Activated T-cell treated with anti-CD3 and anti-CD28 coated beads, Interleukin-2, amount 50 U/mL, for 4 hours (primary cell): ENCODE results near the gene ST6GAL1. TPM values are rescaled to one million over a fixed set of nuclear protein-coding genes. Genes with fewer than 3 reads are reported as not detected.
"Not testable (repeated sequence)": the region's sequence is repeated elsewhere in the genome, so short reads cannot be mapped to it uniquely, and the experiment has no call there.

Experiments
- ATAC-seq, 2 donors: fragments of 200-7000 bp; cut with Tn5 transposase; one replicate each; pipeline ENCODE4 v1.10.0; 2021
- DNase-seq: peaks from one replicate; pipeline ENCODE4 v3.0.0-alpha.2; 2020
- H3K27me3 Mint-ChIP-seq: one replicate; pipeline ENCODE4 v1.8.0; 2021; ENCODE audit warnings: low read depth, mixed read lengths
- H3K36me3 Mint-ChIP-seq: one replicate; pipeline ENCODE4 v1.8.0; 2022; ENCODE audit warnings: mixed read lengths; ENCODE audit not compliant: insufficient read depth
- H3K4me1 Mint-ChIP-seq: one replicate; pipeline ENCODE4 v1.8.0; 2021; ENCODE audit warnings: low read depth, mixed read lengths
- H3K4me3 Mint-ChIP-seq: one replicate; pipeline ENCODE4 v1.8.0; 2021; ENCODE audit warnings: mild to moderate bottlenecking, moderate library complexity, mixed read lengths
- H3K9me3 Mint-ChIP-seq: one replicate; pipeline ENCODE4 v1.8.0; 2021; ENCODE audit warnings: mixed read lengths
- total RNA-seq, 3 donors: library from RNA; stranded (reverse); gene quantifications; one replicate each; pipeline ENCODE4 v1.2.1, GENCODE V29; 2021

The ST6GAL1 gene
- total RNA-seq, 3 donors from 2014 or later, result 105 to 116 (median 112) TPM

DNA sequence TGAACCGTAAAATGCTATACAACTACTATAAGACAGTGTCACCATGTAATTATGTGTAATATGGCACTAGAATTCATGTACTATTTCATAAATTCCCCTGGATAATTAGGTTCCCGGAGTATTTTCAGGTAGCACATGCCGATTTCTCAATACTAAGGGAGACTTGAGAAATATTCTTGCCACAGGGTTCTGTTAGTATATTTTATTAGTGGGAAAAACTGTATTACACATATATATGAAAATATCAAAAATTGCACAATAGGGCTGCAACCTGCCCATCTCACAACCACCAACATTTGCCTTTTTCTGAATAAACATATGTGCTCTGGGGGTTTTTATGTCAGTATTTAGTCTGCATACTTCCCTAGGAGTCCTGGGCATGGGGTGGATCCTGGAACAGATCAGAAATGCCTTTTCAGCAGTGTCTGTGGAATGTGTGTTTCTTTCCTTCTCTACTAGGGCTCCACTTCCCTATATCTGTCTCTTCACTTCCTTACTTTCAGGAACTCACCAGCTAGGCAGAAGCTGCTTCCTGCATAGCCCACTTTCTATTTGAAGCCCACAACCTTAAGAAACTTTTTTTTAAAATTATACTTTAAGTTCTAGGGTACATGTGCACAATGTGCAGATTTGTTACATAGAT is 121.5 kb downstream of the ST6GAL1 start:
- Mint-ChIP-seq H3K27me3 (no peaks in the 10 kb centered on the region), H3K4me3 (no peak overlapping the region), H3K4me1 (peaks cover 65% of the 10 kb centered on the region), H3K9me3 (peaks cover 19% of the 10 kb centered on the region), H3K36me3 (peaks cover 77% of the 10 kb centered on the region)
- DNase-seq (no peak), ATAC-seq (no peak)

GRCh38 chr3:187052427-187052826 is 122.1 kb downstream of the ST6GAL1 start:
- not testable (repeated sequence) for ATAC-seq, DNase-seq, H3K4me3 Mint-ChIP-seq, H3K27me3 Mint-ChIP-seq
- Mint-ChIP-seq H3K4me1 (peaks cover 63% of the 10 kb centered on the region), H3K36me3 (peaks cover 82% of the 10 kb centered on the region), H3K9me3 (peaks cover 19% of the 10 kb centered on the region)

DNA sequence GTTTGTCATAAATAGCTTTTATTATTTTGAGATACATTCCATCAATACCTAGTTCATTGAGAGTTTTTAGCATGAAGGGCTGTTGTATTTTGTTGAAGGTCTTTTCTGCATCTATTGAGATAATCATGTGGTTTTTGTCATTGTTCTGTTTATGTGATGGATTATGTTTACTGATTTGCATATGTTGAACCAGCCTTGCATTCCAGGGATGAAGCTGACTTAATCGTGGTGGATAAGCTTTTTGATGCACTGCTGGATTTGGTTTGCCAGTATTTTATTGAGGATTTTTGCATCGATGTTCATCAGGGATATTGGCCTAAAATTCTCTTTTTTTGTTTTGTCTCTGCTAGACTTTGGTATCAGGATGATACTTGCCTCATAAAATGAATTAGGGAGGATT is 124.1 kb downstream of the ST6GAL1 start:
- not testable (repeated sequence) for H3K4me3 Mint-ChIP-seq, ATAC-seq, H3K27me3 Mint-ChIP-seq, DNase-seq
- Mint-ChIP-seq H3K4me1 (peaks cover 65% of the 10 kb centered on the region), H3K9me3 (peaks cover 19% of the 10 kb centered on the region), H3K36me3 (peaks cover 91% of the 10 kb centered on the region)

DNA sequence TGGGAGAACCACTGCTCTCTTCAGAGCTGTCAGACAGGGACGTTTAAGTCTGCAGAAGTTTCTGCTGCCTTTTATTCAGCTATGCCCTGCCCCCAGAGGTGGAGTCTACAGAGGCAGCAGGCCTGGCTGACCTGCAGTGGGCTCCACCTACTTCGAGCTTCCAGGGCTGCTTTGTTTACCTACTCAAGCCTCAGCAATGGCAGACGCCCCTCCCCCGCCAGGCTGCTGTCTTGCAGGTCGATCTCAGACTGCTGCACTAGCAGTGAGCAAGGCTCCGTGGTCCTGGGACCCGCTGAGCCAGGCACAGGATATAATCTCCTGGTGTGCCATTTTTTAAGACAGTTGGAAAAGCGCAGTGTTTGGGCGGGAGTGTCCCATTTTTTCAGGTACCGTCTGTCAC is 127.5 kb downstream of the ST6GAL1 start:
- H3K36me3 Mint-ChIP-seq, result peaks cover 78% of the 10 kb centered on the region
- peaks cover 71% of the 10 kb centered on the region for H3K4me1 Mint-ChIP-seq
- not testable (repeated sequence) for DNase-seq, ATAC-seq, H3K27me3 Mint-ChIP-seq, H3K4me3 Mint-ChIP-seq
- H3K9me3 Mint-ChIP-seq, result peaks cover 19% of the 10 kb centered on the region

DNA sequence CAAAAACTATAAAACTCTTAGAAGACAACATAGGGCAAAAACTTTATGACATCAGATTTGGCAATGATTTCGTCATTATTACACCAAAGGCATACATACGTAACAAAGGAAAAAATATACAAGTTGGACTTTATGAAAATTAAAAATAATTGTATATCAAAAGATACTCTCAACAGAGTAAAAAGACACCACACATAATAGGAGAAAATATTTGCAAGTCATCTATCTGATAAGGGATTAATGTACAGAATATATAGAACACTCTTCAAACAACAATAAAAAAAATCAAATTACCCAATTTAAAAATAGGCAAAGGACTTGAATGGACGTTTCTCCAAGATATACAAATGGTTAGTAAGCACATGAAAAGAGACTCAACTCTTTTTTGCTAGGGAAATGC is 131.4 kb downstream of the ST6GAL1 start:
- ATAC-seq (no peak), DNase-seq (no peak)
- Mint-ChIP-seq H3K27me3 (no peaks in the 10 kb centered on the region), H3K4me3 (no peak overlapping the region), H3K36me3 (peaks cover 60% of the 10 kb centered on the region), H3K9me3 (no peaks in the 10 kb centered on the region), H3K4me1 (peaks cover 81% of the 10 kb centered on the region)

DNA sequence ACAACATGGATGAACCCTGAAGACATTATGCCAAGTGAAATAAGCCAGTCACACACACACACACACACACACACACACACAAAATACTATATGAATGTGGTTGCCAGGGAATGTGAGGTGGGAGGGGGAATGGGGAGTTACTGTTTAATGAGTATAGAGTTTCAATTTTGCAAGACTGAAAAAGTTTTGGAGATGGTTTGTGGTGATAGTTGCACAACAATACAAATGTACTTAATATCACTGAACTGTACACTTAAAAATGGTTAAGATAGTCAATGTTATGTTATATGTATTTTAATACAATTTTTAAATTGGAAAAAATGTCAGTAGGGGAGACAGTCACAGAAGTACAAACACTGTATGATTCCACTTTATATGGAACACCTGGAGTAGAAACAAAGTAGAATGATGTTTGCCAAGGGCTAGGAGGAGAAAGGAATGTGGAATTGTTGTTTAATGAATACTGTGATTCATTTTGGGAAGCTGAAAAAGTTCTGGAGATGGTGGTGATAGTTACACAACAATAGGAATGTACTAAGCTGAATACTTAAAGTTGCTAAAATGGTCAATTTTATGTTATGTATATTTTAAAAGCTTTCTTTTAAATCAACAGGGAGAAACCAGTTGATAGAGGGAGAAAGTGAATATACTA is 132.3 kb downstream of the ST6GAL1 start:
- Mint-ChIP-seq H3K9me3 (no peaks in the 10 kb centered on the region), H3K27me3 (no peaks in the 10 kb centered on the region), H3K4me1 (peaks cover 81% of the 10 kb centered on the region), H3K36me3 (peaks cover 55% of the 10 kb centered on the region), H3K4me3 (peak overlapping the region; percentile 11)
- no peak for DNase-seq
- ATAC-seq, result no peak

- ATAC-seq (peak; percentile 74 to 80), DNase-seq (no peak)
- peaks cover 76% of the 10 kb centered on the region for H3K4me1 Mint-ChIP-seq
Measured at GRCh38 chr3:187063286-187064121, 133.2 kb downstream of the ST6GAL1 start.

DNA sequence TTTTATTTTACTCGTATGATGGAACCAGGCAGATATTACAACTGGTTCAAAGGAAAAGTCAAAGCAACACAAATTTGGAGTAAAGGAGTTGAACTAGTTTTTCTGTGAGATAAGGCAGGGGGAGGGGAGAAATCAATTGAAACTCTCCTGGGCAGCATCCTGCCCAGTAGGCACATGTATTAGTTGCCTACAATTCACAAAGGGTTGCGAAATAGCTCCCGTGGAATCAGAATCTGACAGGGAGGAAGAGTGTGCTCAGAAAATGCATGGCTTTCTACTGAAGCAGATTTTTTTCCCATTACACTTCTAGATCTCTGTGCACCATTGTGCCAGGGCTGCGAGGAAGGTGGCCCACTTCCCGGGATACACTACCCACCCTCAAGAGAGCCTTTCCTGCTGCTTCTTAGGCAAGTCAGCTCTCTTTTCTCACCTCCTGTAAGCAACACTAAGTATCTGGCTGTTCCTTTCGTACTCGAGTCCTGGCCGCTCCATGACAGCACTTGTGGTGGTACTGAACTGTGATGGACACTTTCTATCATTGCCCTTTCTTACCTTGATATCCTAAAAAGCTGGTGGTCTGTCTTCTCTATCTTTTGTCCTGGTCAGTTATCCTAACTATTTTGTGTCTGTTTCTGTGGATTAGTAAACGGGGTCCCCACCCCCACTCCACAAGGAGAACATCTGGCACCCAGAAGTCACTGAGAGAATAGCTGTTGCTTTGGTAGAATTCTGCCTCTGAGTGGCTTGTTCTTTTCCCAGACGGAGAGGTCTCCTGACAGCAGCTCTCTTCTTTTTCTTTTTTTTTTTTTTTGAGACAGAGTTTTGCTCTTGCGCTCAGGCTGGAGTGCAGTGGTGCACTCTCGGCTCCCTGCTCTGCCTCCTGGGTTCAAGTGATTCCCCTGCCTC is 134.1 kb downstream of the ST6GAL1 start:
- Mint-ChIP-seq H3K36me3 (peaks cover 51% of the 10 kb centered on the region), H3K4me3 (no peak overlapping the region), H3K9me3 (no peaks in the 10 kb centered on the region), H3K4me1 (peaks cover 70% of the 10 kb centered on the region), H3K27me3 (no peaks in the 10 kb centered on the region)
- DNase-seq, result no peak
- no peak for ATAC-seq

More at GRCh38 chr3:187063286-187064121, 133.2 kb downstream of the ST6GAL1 start:
- H3K36me3 Mint-ChIP-seq, result peaks cover 54% of the 10 kb centered on the region
- H3K27me3 Mint-ChIP-seq, result no peaks in the 10 kb centered on the region
- H3K4me3 Mint-ChIP-seq, result peak overlapping the region; percentile 11
- H3K9me3 Mint-ChIP-seq, result no peaks in the 10 kb centered on the region

GRCh38 chr3:187066228-187066995 is 136.1 kb downstream of the ST6GAL1 start:
- peak; percentile 73 to 78 for ATAC-seq
- Mint-ChIP-seq H3K36me3 (peaks cover 55% of the 10 kb centered on the region), H3K27me3 (no peaks in the 10 kb centered on the region), H3K4me3 (no peak overlapping the region), H3K4me1 (peaks cover 66% of the 10 kb centered on the region), H3K9me3 (peaks cover 4% of the 10 kb centered on the region)
- peak; percentile 50 for DNase-seq

DNA sequence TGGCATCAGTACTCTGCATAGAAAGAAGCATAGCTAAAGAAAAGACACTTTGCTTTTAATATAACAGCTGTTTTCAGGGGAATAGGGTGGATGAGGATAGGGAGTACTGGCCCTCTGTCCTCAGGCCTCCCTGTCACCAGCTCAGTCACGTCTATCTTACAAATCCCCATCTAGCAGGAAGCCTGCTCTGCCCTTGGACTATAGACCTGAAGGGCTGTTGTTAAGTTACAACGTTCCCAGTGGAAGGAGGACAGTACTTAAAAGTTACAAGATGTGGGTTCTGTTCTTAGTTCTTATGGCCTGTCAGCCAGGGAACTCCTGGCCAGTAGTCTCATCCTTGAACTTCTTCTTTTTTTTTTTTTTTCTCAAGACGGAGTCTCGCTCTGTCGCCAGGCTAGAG is 138.5 kb downstream of the ST6GAL1 start:
- H3K9me3 Mint-ChIP-seq, result peaks cover 4% of the 10 kb centered on the region
- H3K4me1 Mint-ChIP-seq, result peaks cover 46% of the 10 kb centered on the region
- ATAC-seq (no peak), DNase-seq (no peak)
- H3K4me3 Mint-ChIP-seq, result no peak overlapping the region
- H3K27me3 Mint-ChIP-seq, result no peaks in the 10 kb centered on the region
- peaks cover 45% of the 10 kb centered on the region for H3K36me3 Mint-ChIP-seq

DNA sequence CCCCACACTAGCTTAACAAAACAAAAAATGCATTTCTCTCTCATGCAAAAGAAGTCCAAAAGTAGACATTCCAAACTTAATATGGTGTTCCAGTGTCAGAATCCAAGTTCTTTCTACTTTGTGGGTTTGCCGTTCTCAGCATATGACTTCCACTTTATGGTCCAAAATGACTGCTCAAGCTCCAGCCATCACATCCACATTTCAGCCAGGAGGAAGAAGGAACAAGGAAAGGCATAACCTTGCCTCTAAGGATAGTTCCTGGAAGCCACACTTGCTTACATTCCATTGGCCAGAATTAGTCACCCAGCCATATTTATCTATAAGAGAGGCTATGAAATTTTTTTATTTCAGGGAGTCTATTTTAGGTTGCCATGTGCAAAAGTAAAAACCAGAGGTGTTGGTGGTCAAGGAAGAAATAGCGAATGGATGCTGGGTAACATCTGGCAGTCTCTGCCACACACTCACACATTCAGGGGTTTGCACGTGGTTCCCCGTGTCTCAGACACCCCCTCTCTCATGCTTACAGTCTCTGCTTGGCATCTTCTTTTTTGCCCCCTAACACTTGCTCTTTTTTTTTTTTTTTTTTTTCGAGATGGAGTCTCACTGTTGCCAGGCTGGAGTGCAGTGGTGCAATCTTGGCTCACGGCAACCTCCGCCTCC is 139.7 kb downstream of the ST6GAL1 start:
- Mint-ChIP-seq H3K4me3 (no peak overlapping the region), H3K36me3 (peaks cover 41% of the 10 kb centered on the region), H3K27me3 (no peaks in the 10 kb centered on the region), H3K9me3 (peaks cover 4% of the 10 kb centered on the region), H3K4me1 (peaks cover 34% of the 10 kb centered on the region)
- no peak for ATAC-seq
- no peak for DNase-seq

DNA sequence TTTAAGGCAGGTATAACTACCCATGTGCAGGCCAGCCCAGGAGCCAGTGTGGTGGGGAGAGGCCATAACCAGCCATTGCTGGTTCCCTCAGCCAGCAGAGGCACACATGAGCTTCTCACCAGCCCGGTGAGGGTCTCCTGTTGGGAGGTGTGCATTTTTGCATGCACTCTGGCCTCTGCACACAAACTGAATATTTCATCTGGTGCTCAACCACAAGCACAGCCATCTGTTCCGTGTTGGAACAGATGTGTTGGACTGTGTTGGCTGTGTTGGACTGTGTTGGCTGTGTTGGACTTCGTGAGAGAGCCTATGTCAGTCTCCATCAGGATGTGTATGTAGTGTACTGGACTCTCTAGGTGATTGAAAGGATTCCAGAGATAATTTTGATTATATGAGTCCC is 141.8 kb downstream of the ST6GAL1 start:
- no peaks in the 10 kb centered on the region for H3K27me3 Mint-ChIP-seq
- no peak for ATAC-seq
- H3K4me3 Mint-ChIP-seq, result no peak overlapping the region
- H3K9me3 Mint-ChIP-seq, result peaks cover 4% of the 10 kb centered on the region
- H3K4me1 Mint-ChIP-seq, result peaks cover 21% of the 10 kb centered on the region
- DNase-seq, result no peak
- peaks cover 53% of the 10 kb centered on the region for H3K36me3 Mint-ChIP-seq

- peaks cover 18% of the 10 kb centered on the region for H3K4me1 Mint-ChIP-seq
- no peak overlapping the region for H3K4me3 Mint-ChIP-seq
- peaks cover 53% of the 10 kb centered on the region for H3K36me3 Mint-ChIP-seq
- H3K9me3 Mint-ChIP-seq, result peaks cover 4% of the 10 kb centered on the region
- no peak for DNase-seq
- no peaks in the 10 kb centered on the region for H3K27me3 Mint-ChIP-seq
- ATAC-seq, result no peak
Measured at GRCh38 chr3:187072511-187072910, 142.2 kb downstream of the ST6GAL1 start.
